Measurements from ENCODE around the gene SDK1.

SDK1 gene

GRCh38 chr7:3336042-3336665 lies 35.1 kb downstream of the SDK1 start:
- DNase-seq (ENCODE audit: low read depth in 2 of 2): no peak

GRCh38 chr7:3338161-3338560 lies 37.1 kb downstream of the SDK1 start:
- no peak for DNase-seq (ENCODE audit: low read depth in 2 of 2)

GRCh38 chr7:3345699-3346481 lies 44.8 kb downstream of the SDK1 start:
- no peak for DNase-seq (ENCODE audit: low read depth in 2 of 2)

- DNase-seq (ENCODE audit: low read depth in 2 of 2): no peak
Observed at GRCh38 chr7:3349126-3349525, 48.1 kb downstream of the SDK1 start.

GRCh38 chr7:3356173-3356572 lies 55.1 kb downstream of the SDK1 start:
- no peak for DNase-seq (ENCODE audit: low read depth in 2 of 2)

- DNase-seq (ENCODE audit: low read depth in 2 of 2): no peak
Observed at GRCh38 chr7:3358991-3359390, 57.9 kb downstream of the SDK1 start.

GRCh38 chr7:3367261-3367660 lies 66.2 kb downstream of the SDK1 start:
- no peak for DNase-seq (ENCODE audit: low read depth in 2 of 2)

- no peak for DNase-seq (ENCODE audit: low read depth in 2 of 2)
Observed at GRCh38 chr7:3370068-3370830, 69.2 kb downstream of the SDK1 start.

- no peak for DNase-seq (ENCODE audit: low read depth in 2 of 2)
Observed at GRCh38 chr7:3370921-3371320, 69.9 kb downstream of the SDK1 start.

- DNase-seq (ENCODE audit: low read depth in 2 of 2): peak in 1 of 2 experiments; percentile 1
Observed at GRCh38 chr7:3371601-3372000, 70.5 kb downstream of the SDK1 start.

- no peak for DNase-seq (ENCODE audit: low read depth in 2 of 2)
Observed at GRCh38 chr7:3374239-3374638, 73.2 kb downstream of the SDK1 start.

GRCh38 chr7:3378390-3379150 lies 77.5 kb downstream of the SDK1 start:
- DNase-seq (ENCODE audit: low read depth in 2 of 2): no peak

GRCh38 chr7:3380034-3380433 lies 79.0 kb downstream of the SDK1 start:
- no peak for DNase-seq (ENCODE audit: low read depth in 2 of 2)

- no peak for DNase-seq (ENCODE audit: low read depth in 2 of 2)
Observed at GRCh38 chr7:3380886-3381685, 80.0 kb downstream of the SDK1 start.

GRCh38 chr7:3386423-3387190 lies 85.6 kb downstream of the SDK1 start:
- no peak for DNase-seq (ENCODE audit: low read depth in 2 of 2)

GRCh38 chr7:3393862-3394261 lies 92.8 kb downstream of the SDK1 start:
- DNase-seq (ENCODE audit: low read depth in 2 of 2): no peak

- no peak for DNase-seq (ENCODE audit: low read depth in 2 of 2)
Observed at GRCh38 chr7:3397324-3397723, 96.3 kb downstream of the SDK1 start.

- no peak for DNase-seq (ENCODE audit: low read depth in 2 of 2)
Observed at GRCh38 chr7:3399858-3400257, 98.8 kb downstream of the SDK1 start.

GRCh38 chr7:3404501-3404900 lies 103.4 kb downstream of the SDK1 start:
- peak; percentile 6 to 7 for DNase-seq (ENCODE audit: low read depth in 2 of 2)

GRCh38 chr7:3408814-3409595 lies 108.0 kb downstream of the SDK1 start:
- DNase-seq (ENCODE audit: low read depth in 2 of 2): no peak

Data from fibroblast of skin of left quadriceps (primary cell).